PC-9 (cell line): Measurements from ENCODE around the gene PDE11A.

Experiments used
- CTCF ChIP-seq: fragments of 200-600 bp; sonication (generic); conservative IDR thresholded peaks from 2 replicates; pipeline ENCODE4 v1.6.1; 2017; ENCODE audit warnings: mixed run types, antibody characterized with exemption, mild to moderate bottlenecking, moderate library complexity
- EZH2 ChIP-seq: fragments of 200-600 bp; sonication (generic); IDR thresholded peaks from 2 replicates; pipeline ENCODE4 v1.8.0; 2017; ENCODE audit warnings: antibody characterized with exemption, low read depth

- TF ChIP-seq EZH2, result no peak
- no peak for TF ChIP-seq CTCF
Observed at GRCh38 chr2:177753682-177754491, 318.7 kb downstream of the PDE11A start.
